ENCODE data around the gene CTDSPL.

Gene CTDSPL

DNA sequence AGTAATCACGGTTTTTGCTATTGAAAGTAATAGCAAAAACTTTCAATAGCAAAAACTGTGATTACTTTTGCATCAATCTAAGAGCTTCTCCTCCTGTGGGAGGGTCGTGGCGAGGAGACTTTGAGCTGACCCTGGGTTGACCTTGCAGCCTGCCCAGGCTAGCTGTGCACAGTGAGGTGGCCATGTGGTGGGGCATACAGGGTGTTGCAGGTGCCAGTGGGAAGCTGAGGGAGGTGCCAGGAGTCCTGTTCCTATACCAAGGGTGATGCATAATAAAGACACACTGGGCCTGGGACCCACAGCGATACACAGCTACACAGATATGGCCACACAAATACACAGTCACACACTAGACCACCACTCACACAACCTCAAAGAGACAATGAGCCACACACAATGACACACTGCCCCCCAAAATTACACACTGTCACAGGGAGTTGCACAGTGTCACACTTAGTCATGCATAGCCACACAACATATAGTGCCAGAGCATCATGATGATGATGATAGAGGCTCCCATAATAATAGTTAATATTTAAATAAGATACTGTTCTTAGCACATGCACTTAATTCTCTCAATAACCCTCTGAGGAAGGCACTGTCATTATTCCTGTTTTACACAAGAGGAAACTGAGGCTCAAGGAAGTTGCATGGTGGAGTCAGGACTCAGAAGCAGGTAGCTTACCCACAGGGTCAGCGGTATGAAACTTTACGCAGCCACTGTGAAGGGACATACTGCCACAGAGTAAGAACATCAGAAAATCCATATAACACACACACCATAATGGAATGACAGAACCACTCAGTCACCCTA, 161.4 kb downstream of the CTDSPL start:
- TF ChIP-seq NFIC (IDR thresholded peaks at IDR 0.05) (no peak), YY1 (IDR thresholded peaks at IDR 0.05; ENCODE audit: low read depth) (no peak), EP300 (IDR thresholded peaks at IDR 0.05; ENCODE audit: borderline replicate concordance) (no peak), CEBPB (IDR thresholded peaks at IDR 0.05) (no peak), TAF1 (IDR thresholded peaks at IDR 0.05; ENCODE audit: low read depth) (no peak), FOXM1 (IDR thresholded peaks at IDR 0.05; ENCODE audit: borderline replicate concordance, low read depth) (no peak), RAD21 (IDR thresholded peaks at IDR 0.05; ENCODE audit: low read depth) (no peak), TCF12 (IDR thresholded peaks at IDR 0.05; ENCODE audit: low read depth) (no peak), EGR1 (IDR thresholded peaks at IDR 0.05) (no peak), TEAD4 (IDR thresholded peaks at IDR 0.05) (no peak), ZBTB7A (IDR thresholded peaks at IDR 0.05; ENCODE audit: low read depth) (no peak), CREB1 (IDR thresholded peaks at IDR 0.05; ENCODE audit: low read depth) (no peak)
- TF ChIP-seq, protein P1, sequence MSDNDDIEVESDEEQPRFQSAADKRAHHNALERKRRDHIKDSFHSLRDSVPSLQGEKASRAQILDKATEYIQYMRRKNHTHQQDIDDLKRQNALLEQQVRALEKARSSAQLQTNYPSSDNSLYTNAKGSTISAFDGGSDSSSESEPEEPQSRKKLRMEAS (IDR thresholded peaks at IDR 0.05), result no peak
- TF ChIP-seq, protein P2, sequence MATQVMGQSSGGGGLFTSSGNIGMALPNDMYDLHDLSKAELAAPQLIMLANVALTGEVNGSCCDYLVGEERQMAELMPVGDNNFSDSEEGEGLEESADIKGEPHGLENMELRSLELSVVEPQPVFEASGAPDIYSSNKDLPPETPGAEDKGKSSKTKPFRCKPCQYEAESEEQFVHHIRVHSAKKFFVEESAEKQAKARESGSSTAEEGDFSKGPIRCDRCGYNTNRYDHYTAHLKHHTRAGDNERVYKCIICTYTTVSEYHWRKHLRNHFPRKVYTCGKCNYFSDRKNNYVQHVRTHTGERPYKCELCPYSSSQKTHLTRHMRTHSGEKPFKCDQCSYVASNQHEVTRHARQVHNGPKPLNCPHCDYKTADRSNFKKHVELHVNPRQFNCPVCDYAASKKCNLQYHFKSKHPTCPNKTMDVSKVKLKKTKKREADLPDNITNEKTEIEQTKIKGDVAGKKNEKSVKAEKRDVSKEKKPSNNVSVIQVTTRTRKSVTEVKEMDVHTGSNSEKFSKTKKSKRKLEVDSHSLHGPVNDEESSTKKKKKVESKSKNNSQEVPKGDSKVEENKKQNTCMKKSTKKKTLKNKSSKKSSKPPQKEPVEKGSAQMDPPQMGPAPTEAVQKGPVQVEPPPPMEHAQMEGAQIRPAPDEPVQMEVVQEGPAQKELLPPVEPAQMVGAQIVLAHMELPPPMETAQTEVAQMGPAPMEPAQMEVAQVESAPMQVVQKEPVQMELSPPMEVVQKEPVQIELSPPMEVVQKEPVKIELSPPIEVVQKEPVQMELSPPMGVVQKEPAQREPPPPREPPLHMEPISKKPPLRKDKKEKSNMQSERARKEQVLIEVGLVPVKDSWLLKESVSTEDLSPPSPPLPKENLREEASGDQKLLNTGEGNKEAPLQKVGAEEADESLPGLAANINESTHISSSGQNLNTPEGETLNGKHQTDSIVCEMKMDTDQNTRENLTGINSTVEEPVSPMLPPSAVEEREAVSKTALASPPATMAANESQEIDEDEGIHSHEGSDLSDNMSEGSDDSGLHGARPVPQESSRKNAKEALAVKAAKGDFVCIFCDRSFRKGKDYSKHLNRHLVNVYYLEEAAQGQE (IDR thresholded peaks at IDR 0.05; ENCODE audit: low read depth), result no peak
- TF ChIP-seq, protein P3, sequence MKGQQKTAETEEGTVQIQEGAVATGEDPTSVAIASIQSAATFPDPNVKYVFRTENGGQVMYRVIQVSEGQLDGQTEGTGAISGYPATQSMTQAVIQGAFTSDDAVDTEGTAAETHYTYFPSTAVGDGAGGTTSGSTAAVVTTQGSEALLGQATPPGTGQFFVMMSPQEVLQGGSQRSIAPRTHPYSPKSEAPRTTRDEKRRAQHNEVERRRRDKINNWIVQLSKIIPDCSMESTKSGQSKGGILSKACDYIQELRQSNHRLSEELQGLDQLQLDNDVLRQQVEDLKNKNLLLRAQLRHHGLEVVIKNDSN (IDR thresholded peaks at IDR 0.05), result no peak

DNA sequence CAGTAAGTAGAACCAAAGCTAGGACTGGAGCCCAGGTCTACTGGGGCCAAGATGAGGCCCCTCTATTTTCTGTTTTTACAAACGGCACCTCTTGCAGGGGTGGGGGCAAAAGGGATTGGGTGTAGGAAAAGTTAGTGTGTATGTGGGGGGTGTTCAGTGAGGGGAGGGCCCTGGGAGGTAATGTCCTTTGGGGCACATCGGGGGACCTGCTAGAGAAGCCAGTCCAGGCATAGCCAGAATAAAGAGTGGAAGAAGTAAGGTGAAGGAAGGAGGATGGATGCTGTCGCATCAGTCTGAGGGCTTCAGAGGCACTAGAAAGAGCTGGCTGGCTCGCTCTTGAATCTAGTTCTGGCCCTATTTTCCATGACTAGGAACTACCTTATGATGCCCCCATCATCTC, 165.2 kb downstream of the CTDSPL start:
- TF ChIP-seq FOXM1 (IDR thresholded peaks at IDR 0.05; ENCODE audit: borderline replicate concordance, low read depth), result no peak
- TF ChIP-seq EP300 (IDR thresholded peaks at IDR 0.05; ENCODE audit: borderline replicate concordance), result no peak
- TF ChIP-seq, protein P3 (IDR thresholded peaks at IDR 0.05), result no peak
- TF ChIP-seq, protein P1 (IDR thresholded peaks at IDR 0.05), result no peak
- TF ChIP-seq, protein P2 (IDR thresholded peaks at IDR 0.05; ENCODE audit: low read depth), result no peak
- TF ChIP-seq NFIC (IDR thresholded peaks at IDR 0.05), result no peak
- TF ChIP-seq YY1 (IDR thresholded peaks at IDR 0.05; ENCODE audit: low read depth), result no peak
- TF ChIP-seq CREB1 (IDR thresholded peaks at IDR 0.05; ENCODE audit: low read depth), result no peak
- no peak for TF ChIP-seq ZBTB7A (IDR thresholded peaks at IDR 0.05; ENCODE audit: low read depth)
- no peak for TF ChIP-seq TCF12 (IDR thresholded peaks at IDR 0.05; ENCODE audit: low read depth)
- no peak for TF ChIP-seq EGR1 (IDR thresholded peaks at IDR 0.05)
- no peak for TF ChIP-seq RAD21 (IDR thresholded peaks at IDR 0.05; ENCODE audit: low read depth)
- TF ChIP-seq TAF1 (IDR thresholded peaks at IDR 0.05; ENCODE audit: low read depth), result no peak
- TF ChIP-seq CEBPB (IDR thresholded peaks at IDR 0.05), result no peak
- no peak for TF ChIP-seq TEAD4 (IDR thresholded peaks at IDR 0.05)

DNA sequence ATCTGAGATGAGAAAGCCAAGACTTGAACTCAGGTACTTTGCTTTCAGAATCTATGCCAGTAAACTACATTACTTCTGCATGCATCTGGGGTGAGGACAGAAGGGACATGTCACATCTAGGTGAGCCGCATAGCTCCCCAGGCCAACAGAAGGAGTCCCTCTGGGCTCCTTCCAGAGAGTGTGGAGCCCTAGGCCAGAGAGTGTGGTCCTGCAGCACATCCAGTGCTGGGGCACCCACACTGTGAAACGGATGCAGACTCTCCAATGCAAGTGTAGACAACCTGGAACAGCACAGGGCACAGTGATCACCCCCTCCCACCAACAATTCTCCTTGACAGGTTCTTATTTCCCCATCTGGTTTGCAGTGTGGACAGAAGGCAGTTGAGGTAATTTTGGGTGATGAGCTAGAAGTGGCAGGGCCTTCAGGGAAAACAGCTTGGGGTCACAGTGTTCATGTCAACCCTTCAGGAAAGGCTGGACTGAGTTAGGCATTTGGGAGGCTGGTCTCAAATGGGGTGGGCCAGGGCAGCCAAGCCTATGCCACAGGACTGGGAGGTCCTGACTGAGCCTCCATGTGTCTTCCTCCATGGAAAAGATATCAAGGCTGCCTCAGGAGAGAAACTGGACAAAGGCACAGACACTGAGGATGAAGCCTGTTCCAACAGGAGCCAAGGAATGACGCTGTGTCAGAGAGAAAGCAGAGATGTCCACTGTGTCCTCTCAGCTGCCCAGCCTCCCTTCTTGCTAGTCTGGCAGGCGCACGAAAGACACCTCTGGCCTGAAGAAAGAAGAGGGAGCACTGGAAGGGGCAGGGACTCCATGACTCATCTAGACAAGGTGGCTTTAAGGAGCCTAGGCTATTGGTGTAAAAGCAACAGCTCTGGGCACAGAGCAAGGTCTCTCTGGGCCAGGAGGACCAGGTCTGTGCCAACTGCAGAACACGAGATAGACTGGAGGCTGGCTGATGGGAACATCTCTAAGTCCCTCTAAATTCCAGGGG, 166.1 kb downstream of the CTDSPL start:
- no peak for TF ChIP-seq TAF1 (IDR thresholded peaks at IDR 0.05; ENCODE audit: low read depth)
- no peak for TF ChIP-seq ZBTB7A (IDR thresholded peaks at IDR 0.05; ENCODE audit: low read depth)
- TF ChIP-seq, protein P2 (IDR thresholded peaks at IDR 0.05; ENCODE audit: low read depth), result no peak
- TF ChIP-seq, protein P1 (IDR thresholded peaks at IDR 0.05), result no peak
- TF ChIP-seq YY1 (IDR thresholded peaks at IDR 0.05; ENCODE audit: low read depth), result no peak
